Choroid plexus epithelial cell (primary cell): ENCODE data around the gene DMRTC2.

Experiments
- DNase-seq: peaks from one replicate; pipeline ENCODE4 v3.0.0-alpha.2; 2010; ENCODE audit warnings: low read depth
- H3K4me3 ChIP-seq: 2 replicates; pipeline ENCODE4 v1.5.1; 2011; ENCODE audit warnings: low read depth, mild to moderate bottlenecking, control low read depth, low read length, moderate library complexity
- TF ChIP-seq, protein P1 (sequence below): conservative IDR thresholded peaks from 2 replicates; pipeline ENCODE4 v1.5.1; 2011; ENCODE audit warnings: low read depth, mild to moderate bottlenecking, control low read depth, inconsistent platforms, low read length, moderate library complexity

The DMRTC2 gene

DNA sequence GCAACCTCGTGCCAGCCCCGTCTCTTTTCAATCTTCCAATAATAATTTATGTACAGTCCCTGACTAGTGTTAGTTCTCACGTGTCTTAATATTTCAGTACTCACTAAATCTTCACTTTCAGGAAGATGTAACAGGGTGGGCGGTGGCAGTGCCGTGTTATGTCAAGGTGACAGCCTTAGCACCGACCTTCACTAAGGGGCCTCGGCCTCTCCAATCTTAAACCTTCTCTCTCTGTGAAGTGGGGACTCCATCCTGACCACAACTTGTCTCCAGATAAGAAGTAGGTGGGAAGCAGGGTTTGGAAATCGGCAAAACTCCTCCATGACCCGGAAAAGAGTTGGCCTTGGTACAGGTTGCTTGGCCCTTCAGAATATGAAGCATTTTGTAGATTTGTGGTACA is 17.0 kb downstream of the DMRTC2 start:
- TF ChIP-seq, protein P1, sequence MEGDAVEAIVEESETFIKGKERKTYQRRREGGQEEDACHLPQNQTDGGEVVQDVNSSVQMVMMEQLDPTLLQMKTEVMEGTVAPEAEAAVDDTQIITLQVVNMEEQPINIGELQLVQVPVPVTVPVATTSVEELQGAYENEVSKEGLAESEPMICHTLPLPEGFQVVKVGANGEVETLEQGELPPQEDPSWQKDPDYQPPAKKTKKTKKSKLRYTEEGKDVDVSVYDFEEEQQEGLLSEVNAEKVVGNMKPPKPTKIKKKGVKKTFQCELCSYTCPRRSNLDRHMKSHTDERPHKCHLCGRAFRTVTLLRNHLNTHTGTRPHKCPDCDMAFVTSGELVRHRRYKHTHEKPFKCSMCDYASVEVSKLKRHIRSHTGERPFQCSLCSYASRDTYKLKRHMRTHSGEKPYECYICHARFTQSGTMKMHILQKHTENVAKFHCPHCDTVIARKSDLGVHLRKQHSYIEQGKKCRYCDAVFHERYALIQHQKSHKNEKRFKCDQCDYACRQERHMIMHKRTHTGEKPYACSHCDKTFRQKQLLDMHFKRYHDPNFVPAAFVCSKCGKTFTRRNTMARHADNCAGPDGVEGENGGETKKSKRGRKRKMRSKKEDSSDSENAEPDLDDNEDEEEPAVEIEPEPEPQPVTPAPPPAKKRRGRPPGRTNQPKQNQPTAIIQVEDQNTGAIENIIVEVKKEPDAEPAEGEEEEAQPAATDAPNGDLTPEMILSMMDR, result no peak
- H3K4me3 ChIP-seq, result no peak overlapping the region
- DNase-seq, result no peak

DNA sequence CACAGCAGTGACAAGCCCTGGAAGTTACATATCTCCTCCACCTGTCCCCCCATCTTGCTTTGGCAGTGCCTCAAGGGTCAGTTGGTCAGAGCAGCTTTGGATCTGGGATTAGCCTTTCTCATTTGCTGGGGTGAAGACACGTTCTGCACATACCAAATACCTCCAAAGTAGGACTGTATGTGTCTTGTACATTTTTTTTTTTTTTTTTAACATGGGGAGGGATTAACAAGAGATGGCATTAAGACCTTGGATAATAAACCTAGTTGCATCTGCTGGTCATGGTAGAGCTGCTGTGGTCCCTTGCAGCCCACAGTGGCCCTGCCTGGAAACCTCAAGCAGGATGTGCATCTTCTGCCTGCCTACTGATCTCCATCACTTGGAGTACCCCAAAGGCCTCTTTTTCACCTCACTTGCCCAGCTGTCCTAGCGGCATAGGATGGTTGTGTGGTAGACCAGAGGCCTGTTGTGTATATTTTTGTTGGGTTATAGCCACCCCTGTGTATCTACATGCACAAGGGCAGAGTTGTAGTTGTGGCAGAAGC is 17.7 kb downstream of the DMRTC2 start:
- peak overlapping the region; percentile 6 for H3K4me3 ChIP-seq
- DNase-seq, result no peak
- TF ChIP-seq, protein P1, result no peak

DNA sequence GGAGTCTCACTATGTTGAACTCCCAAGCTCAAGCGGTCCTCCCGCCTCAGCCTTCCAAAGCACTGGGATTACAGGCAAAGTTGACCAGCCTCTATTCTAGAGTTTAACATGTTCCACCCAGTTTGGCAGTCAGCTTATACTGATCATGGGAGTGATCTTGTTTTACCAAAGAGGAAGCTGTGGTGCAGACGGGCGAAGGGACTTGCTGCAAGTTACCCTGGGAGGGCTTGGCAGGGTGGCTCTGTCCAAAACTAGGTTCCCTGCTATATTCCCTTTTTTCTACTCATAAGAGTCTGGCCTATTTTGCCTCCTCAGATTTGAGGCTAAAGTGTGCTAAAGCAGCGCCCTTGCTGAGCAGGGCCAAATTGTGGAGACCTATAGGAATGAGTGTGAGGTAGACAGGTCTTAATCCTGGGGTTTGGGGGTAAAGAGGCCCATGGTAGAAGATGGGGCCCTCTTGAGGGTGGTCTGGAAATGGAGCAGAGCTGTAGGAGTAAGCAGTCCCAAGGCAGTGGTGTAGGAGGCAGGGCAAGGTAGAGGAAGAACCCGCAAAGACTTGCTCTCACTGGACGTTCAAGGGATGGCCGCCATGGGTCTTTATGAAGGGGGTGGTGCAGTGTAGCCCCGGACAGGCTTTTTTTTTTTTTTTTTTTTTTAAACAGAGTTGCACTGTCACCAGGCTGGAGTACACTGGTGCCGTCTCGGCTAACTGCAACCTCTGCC is 18.5 kb downstream of the DMRTC2 start:
- no peak overlapping the region for H3K4me3 ChIP-seq
- TF ChIP-seq, protein P1, result no peak
- no peak for DNase-seq

DNA sequence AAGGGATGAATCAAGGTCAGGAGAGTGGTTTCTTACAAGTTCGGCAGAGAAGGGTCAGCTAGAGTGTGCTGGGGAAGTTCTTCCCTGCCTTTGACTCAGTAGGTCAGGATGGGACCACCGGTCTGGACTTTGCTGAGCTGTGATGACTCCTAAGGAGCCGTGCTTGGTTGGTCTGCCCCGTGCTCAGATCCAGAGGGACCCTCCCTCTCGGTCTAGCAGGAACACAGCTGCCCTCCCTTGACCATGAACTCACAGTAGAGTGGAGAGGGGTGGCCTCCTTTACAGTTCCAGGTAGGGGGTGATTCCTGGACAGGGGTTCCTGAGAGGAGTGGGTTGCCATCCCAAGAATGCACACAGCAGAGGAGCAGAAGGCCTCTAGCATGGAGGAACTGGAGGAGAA is 19.5 kb downstream of the DMRTC2 start:
- H3K4me3 ChIP-seq, result no peak overlapping the region
- TF ChIP-seq, protein P1, result no peak
- DNase-seq, result no peak

DNA sequence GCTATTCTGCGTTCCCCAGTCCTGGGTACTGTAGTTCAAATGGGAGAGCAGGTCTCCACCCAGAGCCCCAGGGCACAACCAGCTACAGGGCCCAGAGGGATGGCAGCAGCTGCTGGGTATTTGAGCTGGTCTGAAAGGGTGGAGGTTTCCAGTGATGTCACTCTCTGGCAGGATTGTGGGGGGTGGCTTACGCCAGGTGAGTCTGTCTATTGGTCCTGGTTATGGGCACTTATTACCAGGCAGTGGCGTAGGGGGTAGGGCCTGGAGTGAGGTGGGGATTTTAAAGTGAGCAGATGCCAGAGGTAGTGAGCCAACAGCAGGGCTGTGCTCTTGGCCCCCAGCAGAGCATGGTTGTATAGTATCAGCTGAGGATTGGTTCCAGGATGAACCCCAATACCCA is 21.4 kb downstream of the DMRTC2 start:
- TF ChIP-seq, protein P1, result no peak
- DNase-seq, result no peak
- no peak overlapping the region for H3K4me3 ChIP-seq

DNA sequence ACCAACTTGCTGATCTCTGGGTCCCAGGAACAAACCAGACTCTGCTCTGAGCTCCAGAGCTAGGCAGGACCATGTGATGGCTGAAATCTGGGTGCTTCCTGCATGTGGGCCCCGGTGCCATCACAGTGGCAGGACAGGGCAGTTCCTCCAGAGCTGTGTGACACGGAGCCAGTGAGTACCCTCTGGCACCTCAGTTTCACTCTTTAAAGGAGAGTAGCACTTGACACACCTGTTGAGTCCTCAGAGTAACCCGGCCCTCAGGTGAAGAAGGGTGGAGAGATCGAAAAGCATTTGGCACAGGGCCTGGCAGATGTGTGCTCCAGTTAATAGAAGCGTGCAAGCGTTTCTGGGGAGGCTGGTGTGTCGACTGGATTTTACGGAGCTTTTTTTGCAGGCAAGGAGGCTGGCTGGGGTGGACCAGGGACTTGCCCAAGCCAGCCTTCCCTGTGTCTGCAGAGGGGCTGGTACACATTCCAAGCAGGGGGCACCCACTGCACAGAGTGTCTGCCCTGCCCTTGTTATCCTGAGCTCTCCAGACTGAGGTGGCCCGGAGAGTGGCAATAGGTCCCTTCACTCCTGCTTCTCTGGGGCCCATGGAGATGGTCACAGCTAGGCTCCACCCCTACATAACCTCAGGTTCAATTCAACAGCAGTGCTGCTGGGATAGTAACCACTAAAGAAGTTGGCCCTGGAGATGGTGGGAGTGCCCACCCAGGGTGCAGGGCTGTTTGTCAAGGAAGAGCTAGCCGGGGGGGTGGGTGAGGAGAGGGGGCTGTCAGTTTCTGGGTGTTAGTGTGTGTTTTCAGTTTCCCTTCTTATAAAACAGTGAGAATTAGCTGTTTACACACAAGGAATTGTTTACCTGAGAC is 23.5 kb downstream of the DMRTC2 start:
- H3K4me3 ChIP-seq, result no peak overlapping the region
- TF ChIP-seq, protein P1, result no peak

DNA sequence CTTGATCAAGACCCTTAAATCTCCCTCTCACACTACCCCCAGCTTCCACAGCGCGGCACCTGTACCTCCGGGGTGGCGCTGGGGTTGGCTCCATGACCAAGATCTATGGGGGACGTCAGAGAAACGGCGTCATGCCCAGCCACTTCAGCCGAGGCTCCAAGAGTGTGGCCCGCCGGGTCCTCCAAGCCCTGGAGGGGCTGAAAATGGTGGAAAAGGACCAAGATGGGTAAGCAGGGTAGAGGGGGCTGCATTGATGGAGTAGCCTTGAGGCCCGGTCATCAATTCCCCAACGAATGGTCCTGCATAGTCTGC is 24.1 kb downstream of the DMRTC2 start:
- no peak for DNase-seq

More for the DNA sequence above, 23.5 kb downstream of the DMRTC2 start:
- DNase-seq, result no peak

More for the DNA sequence above, 24.1 kb downstream of the DMRTC2 start:
- no peak overlapping the region for H3K4me3 ChIP-seq
- TF ChIP-seq, protein P1, result no peak
